ENCODE results near the gene AGAP1.
A peak's percentile ranks its signal among the peaks of the same experiment; 100 is the strongest.

The AGAP1 gene

DNA sequence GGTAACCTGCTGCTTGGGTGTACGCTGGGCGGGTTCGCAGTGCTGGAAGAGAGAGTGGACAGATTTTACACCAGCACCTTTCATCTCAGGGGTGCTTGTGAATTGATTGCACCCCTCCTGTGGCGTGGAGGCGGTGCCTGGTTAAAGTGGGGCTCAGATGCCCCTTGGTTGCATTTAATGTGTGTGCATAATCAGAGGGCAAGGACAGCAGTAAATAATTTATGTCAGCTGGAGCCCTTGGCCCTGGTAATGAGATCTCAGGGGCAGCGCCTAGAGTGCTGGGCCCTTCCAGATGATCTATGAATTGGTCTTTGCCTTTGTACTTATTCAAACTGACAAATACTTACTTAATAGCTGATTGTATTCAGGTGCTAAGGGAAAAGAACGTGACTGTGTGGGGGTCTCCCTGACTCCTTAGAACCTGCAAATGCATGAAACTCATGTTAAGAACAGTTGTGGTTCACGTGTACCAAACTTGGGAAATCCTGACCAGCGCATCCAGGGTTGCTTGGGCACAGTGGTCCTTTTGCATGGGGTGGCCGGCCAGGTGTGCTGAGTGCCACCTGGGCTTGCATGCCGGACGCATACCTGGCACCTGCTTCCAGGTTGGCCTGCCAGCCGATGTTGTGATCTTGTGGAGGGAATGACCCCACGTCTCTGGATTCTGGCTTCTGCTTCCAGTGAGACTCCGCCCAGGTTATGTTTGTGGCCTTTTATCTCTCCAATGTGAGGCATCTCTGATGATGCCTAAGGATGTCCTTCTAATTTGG lies 118.5 kb downstream of the AGAP1 start:
- DNase-seq: no peak

DNA sequence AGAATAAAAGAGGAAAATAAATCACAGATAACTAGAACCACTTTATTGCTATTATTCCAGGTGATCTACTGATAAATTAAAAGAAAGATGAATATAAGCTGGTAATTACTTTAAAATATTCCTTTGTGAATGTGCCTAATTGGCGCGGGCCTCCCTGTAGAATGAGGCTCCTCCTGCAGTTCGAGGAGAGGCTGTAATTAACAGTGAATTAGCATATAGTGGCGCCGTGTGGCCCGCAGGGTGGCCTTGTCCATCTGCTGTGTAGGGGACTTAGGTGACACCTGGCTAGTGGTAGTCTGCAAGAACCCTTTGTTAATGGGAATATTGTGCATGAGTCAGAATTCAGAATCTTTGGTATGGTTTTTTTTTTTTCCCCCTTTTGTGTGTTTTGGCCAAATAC lies 119.8 kb downstream of the AGAP1 start:
- DNase-seq: no peak

DNA sequence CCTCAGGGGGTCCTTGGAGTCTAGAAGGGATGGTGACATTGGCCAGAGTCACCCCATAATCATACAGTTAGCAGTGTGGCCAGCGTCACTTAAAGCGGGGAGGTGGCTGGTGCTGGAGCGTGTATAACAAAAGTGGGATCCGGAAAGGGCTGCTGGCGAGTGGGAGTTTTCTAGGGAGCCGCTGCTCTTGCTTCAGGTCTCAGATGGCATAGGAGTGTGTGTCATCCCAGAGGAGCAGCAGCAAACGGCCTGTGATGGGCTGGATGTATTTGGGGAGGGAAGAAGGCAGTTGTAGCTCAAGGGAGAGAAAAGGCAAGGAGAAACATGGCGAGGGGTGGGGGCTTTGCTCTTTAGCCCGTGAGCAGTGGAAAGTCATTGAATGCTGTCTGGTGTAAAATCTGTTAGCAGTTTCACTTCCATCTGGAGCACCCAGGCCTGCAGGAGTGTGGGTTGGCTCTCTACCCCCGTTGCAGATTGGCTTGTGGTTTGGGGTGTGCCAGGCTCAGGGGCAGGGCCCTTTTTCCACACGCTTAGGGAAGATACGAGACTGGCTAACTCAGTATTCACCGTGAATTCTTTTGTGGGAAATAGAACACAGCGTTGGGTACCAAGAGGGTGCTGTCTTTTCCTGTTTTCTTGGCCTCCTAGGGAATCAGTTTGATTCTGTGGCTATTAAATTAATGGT lies 120.5 kb downstream of the AGAP1 start:
- no peak for DNase-seq

DNA sequence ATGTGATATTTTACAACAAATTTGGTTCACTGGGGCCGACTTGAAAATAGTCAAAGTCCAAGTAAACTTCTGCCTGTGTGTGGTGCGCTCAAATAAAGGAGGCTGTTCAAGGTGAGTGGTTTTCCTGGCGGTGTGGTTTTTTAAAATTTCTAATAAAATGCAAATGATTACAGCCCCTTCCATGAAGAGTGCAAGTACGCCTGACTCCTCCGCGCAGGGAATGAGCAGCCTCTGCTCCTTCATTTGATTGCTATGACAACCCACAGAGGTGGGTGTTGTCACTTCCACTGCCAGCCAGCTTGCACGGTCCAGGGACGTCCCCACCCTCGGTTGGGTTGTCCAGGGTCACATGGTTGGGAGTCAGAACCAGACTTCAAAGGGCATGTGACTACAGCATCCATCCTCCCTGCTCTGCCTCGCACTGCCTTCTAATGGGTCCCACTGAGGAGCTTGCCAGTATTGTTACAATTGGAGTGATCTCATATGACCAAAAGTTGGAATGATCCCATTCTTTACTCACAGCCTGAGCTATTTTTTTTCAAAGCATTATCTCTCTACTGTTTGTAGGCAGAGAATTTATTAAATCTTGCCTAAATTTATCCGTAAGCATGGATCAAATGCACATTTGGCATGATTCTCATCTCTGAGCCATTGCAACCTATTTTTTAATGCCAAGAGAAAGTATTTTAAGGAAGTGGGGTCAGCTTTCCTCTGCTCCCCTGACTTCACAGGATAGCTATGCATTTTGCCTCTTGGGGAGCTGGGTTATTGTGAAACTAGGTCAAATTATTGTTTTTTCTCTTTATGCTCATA lies 121.3 kb downstream of the AGAP1 start:
- peak; percentile 79 for DNase-seq

DNA sequence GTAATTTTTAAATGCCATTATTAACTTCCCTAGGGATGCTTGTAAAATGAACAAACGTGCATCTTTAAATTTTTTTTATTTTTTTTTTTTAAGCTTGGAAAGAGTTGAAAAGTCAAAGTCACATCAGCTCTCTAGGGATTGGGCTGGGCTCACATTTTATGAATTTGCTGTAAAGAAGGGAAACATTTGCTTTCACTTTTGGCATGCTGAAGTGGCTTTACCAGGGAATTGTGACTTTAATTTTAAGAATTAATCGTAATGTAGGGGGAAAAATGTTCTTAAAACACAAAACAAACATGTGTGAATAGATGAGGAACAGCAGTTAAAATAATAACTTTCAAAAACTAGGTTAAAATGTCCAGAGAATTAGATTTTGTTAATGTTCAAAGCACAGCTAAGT lies 123.0 kb downstream of the AGAP1 start:
- no peak for DNase-seq

DNA sequence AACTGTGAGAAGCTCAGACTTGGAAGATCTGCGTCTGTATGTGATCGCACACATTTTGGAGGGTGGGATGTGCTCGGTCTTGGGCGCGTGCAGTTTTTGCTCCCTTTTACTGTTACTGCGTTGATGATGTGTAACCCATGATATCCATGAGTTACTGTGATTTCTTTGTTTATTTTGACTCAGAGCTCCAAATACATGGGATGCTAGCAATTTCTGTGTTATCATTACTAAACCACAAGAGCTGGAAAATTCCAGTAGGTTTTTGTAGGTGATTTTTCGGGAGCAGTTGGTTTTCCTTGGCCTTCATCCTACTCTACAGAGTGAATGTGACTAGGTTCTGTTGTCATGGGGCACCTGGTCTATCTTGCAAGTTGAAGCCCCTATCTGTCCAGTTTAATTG lies 124.2 kb downstream of the AGAP1 start:
- DNase-seq: peak; percentile 50

DNA sequence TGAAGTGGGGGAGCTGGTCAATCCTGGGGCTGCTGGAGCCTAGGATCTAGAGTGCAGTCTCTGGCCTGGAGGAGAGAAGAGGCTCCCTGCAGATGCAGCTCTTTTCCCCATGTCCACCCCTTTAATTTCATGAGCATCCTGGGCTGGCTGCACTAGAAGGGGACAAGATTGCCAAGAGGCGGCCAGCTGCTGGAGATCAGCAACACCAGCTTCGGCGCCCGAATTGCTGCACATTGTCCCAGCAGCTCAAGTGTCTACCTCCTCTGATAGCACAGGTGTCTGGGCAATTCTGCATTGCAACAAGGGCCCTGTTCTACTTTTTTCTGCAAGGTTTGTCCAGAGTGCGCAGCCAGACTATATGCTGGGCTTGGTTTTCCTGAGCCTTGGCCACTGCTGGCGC lies 125.7 kb downstream of the AGAP1 start:
- no peak for DNase-seq

DNA sequence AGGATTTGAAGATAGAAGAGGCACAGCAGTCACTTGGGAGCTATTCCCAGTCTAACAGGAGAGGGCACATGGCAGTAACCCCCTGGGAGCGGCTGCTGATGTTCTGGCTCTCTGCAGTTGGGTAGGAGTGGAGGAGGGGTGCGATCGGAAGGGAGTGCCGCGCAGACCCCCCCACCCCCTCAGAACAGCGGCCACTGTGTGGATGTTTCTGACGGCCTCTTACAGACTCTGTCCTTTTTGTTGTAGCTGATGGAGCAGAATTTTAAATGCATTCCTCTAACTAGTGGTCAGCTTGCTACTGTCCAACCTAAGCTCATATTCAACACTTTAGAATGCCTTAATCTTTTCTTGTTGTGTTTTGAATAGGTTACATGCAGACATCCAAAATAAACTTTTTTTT lies 127.9 kb downstream of the AGAP1 start:
- no peak for DNase-seq

DNA sequence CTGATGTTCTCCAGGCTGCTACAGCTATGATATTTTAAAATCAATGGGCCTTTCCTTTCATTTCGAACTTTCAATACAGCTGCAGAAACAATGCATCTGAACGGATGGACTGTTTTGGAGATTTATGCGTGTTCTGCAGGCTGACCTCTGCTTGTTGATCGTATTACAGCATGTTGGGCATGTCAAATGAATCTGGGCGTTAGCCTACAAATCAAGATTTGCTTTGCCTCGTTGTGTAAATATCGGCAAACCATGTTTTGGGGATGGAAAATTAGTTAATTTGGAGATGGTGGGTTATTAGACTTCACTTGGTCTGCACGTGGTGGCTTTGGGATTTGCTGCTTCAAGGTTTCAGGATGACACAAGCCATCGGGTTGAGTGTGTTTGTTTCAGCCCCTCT lies 129.3 kb downstream of the AGAP1 start:
- no peak for DNase-seq

DNA sequence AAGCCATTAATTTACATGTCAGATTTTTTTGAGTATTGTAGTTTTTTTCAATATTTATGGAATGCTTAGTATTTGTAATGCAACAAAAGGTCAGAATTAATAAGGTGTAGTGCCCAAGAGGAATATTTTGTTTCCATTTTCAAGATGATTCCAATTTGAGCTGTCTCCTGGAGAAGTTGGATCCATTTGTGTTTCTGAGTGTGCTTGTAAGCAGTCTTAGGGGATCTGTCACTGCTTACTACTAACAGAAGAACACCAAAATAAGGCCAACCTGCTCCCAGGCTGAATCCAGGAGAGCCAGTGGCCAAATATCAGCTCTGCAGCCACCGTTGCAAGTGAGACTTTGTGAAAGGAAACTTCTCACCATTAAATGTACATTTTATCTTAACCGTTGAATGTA lies 129.9 kb downstream of the AGAP1 start:
- DNase-seq: no peak

DNA sequence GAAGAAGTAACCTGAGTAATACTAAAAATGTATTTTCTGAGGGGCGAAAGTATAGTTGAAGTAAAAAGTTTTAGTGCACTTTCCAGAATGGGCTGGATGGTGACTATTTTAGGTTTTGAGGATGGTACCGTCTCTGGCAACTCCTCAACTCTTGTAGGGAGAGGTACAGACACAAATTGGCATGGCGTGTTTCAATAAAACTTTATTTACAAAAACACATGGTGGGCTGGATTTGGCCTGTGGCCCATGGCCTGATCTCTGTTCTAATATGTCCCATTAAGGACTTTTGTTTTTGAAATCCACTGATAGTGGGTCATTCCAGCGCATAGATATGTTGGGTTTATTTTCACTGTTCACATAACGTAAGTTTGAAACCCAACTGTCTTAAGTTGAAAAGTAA lies 132.8 kb downstream of the AGAP1 start:
- no peak for DNase-seq

DNA sequence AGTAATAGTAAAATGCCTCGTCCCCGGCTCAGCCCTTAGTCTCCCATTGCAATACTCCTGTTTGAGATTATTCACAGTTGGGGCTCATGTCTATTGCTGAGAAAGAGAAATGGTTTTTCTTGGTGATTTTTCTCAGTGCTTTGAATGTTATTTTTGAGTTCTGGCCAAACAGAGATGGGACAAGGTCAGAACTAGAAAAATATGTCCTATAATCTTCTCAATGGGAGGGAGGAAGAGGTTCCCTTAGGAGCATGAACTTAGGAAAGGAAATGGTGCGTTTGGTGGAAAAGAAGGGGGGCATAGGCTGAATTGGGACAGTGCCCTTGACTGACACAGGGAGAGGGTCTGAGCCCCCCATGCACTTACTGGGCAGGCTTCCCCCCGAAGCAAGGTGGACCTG lies 133.8 kb downstream of the AGAP1 start:
- DNase-seq: no peak

DNA sequence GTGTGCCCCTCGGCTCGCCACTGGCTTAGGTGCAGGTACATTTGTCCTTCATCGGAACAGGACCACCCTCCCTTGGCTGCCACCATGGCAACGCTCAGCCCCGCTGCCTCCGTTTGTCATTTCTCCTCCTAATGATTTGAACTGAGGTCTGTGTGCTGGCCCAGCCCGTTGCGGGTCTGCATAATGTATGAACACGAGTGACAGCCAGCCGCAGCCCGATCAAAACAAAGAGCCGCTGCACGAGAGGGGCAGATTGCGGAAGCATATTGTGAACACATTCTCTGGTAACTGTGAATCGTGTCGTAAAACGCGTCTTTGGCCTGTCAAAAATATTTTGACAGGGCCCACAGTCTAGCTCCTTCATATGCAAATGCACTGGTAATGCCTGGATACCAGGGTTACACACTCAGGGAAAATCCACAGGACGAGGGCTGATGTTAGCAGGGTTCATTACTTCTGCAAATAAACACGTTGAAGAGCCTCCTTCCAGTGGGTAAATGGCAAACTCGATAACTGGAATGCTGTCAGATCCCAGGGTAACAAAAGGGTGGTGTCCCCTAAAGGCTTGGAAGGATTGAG lies 137.0 kb downstream of the AGAP1 start:
- no peak for DNase-seq

DNA sequence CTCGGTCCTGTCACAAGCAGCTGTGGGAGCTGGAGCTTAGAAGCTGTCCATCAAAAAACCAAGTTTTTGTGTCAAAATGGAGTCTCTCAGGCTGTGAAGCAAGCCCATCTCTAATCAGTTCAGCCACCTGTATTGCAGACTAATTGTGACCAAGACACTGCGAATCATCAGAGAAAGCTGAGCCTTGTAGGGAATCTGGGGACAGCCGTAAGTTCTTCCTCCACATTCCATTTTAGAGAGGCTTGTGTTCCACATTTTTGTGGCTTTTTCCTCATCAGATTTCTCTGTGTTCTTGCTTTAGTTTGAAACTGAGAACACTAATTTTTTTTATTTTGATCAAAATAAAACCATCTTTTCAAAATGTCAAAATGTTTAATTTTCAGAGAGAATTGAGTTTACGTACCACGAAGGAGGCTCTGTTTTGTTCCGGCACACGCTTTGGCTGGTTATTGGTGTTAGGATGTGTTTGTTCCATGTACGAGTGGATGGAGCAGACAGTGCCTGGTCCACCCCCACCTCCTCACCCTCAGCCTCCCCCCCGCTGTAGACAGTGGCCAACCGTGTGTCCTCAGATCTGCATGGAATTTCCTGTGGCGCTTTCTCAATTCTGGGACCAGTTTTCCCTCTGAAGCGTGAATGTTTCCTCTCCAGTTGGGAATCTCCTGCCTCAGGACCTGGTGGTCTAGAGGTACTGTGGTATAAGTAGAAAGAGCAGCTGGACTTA lies 140.8 kb downstream of the AGAP1 start:
- DNase-seq: peak; percentile 57

DNA sequence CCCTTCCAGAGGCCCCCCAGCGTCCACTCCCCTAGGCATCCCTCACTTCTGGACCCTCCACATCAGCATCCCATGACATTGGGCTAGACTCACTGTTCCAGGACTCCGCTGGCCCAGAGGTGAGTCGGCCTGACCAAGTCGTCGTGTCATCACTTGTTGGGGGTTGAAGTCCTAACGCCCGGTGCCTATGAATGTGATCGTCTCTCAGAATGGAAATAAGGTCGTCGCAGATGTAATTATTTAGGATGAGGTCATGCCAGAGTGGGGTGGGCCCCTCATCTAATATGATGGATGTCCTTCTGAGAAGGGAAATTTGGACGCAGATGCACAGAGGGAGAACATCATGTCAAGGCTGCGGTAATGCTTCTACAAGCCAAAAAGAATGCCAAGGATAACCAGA lies 142.7 kb downstream of the AGAP1 start:
- no peak for DNase-seq

DNA sequence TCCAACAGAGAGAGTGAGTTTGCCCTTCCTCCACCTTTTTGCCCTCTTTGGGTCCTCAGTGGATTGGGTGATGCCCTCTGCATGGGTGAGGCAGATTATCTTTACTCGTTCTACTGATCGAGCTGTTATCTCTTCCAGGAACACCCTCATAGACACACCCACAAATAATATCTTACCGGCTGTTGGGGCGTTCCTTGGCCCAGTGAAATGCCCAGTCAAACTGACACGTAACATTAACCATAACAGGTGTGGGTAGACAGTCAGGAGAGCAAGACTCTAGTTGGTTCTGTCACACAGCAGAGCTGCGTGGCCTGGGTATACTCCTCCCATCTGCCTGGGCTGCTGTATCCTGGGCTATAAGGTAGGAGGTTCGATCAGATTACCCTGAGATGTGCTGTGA lies 144.1 kb downstream of the AGAP1 start:
- DNase-seq: no peak

DNA sequence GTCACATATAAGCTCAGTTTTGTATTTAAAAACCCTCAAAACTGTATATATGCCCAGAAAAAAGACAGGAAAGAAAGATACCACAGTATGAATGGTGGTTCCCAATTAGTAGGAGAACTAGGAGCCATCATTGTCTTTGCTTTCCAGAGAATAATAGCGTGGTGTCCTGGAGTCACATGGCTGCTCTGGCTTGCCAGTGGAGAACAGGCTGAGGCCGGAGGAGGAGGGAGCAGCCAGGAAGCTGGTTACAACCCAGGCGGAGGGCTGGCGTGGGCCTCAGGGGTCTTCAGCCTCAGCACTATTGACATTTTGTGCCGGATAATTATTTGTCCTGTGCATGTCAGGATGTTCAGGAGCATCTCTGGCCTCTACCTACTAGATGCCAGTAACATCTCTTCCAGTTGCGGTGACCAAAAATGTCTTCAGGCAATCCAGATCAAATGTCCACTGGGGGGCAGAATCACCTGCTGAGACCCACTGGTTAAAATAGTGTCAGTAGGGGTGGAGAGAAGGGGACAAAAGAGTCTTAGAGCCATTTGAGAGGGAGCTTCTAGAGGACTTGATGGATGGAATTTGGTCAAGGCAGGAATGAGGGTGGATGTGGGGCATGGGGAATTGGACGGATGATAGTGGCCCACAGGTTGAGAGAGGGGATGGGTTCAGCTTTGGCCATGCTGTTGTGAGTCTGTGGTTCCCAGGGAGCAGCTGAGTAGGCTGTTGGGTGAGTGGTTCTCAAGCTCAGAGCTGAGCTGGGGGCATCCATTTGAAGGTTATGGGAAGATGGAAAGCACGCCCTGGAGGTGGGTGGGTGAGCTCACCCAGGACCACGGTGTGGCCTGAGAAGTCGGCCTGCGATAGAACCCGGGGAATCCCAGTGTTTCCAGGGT lies 144.9 kb downstream of the AGAP1 start:
- DNase-seq: no peak

DNA sequence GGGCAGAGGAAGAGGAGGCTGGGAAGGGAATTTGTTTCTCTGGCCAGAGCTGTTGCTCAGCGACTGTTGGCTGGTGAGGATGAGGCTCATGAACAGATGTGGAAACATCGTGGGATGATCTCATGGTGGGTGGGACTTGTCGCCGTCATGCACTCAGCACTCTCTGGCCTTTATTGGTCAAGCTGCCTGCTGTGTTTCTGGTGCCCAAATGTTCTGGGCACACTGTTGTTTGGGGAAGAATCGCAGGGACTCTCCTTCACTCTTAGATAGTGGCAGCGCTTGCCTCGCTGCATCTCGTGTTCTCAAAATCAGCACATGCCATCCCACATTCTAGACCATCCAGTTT lies 145.6 kb downstream of the AGAP1 start:
- peak; percentile 88 for DNase-seq

DNA sequence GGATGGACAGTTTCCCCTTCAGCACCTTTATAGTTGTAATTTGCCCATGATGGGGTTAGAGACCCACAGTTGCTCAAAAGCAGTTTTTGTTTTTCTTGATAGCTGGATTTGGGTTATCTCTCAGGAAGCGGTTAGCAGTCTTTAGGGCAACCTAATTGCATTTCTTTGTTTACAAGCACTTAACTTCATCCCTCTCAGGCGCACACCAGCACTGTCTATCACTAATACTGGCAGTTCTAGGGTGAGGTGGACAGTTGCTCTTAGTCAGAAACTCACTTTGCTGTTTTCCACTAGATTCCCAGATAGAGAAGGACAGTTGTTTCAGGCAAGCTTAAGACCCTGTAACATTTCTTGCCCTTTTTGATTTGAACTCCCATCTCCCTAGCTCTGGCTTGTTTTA lies 146.0 kb downstream of the AGAP1 start:
- DNase-seq: no peak

DNA sequence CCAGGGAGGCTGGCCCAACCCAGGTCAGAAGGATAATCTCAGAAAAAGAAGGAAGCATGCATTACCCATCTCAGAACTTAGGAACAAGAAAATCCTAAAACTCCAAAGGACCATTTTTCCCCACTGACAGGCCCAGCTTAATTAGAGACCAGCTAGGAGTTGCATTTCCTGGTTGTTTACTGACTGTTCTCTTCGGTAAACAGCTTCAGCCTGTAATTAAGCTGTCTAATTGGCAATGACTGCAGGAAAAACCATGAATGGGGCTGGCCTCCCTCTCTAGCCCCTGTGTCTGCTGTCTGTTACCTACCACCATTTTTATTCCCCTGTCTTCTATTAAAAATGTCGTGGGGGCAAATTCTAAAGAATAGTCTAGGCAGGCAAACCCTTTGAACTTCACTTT lies 146.5 kb downstream of the AGAP1 start:
- DNase-seq: no peak

DNA sequence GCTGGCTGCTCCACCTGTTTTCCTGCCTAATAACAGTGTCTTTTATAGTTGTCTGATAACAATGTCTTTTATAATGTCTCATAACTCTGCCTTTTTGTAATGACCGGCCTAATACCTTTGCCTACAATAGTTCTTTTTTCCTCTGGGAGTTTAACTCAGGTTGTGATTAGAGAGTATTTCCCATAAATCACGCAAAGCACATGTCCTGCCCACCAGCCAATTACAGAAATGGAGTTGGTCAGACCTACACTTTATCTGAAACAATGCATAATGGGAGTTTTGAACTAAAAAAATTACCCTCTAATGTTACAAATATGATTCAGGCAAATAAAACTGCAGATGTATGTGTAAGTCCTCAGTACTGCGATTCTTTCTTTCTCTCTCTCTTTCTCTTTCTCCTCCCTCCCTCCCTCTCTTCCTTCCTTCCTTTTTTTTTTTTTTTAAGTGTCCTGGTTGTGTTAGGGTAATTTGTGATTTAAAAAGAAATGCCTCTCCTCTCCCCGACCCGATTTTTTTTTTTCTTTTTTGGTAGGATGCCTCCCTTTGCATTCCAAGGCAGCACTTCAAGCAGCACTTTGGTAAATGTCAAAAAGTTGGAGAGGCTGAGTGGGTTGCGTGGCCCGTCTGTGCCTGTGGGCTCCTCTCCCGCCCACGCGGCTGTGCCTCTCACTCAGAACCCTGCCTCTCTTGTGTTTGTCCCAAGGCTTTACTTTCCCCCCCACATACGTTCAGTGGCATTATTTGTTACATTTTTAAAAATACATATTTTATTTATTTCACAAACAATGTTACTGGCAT lies 147.3 kb downstream of the AGAP1 start:
- peak; percentile 41 for DNase-seq

Measured in EL (cell line).